Brain microvascular endothelial cell (primary cell): ENCODE results near the gene KRT7.

Experiments used
- DNase-seq: peaks from one replicate; pipeline ENCODE4 v3.0.0-alpha.2; 2020
- H3K27ac ChIP-seq: fragments of 250-450 bp; sonication (Bioruptor Pico); 2 replicates; pipeline ENCODE4 v1.5.1; 2020; ENCODE audit warnings: mild to moderate bottlenecking, moderate library complexity
- H3K27me3 ChIP-seq: fragments of 250-450 bp; sonication (Bioruptor Pico); replicated peaks from 2 replicates; pipeline ENCODE4 v1.5.1; 2020; ENCODE audit warnings: mild to moderate bottlenecking
- H3K36me3 ChIP-seq: fragments of 250-450 bp; sonication (Bioruptor Pico); replicated peaks from 2 replicates; pipeline ENCODE4 v1.5.1; 2020; ENCODE audit warnings: mild to moderate bottlenecking
- H3K4me3 ChIP-seq: 2 replicates; pipeline ENCODE4 v1.5.1; 2011; ENCODE audit warnings: low read depth, mild to moderate bottlenecking, control low read depth, low read length, moderate library complexity
- CTCF ChIP-seq: IDR thresholded peaks from 2 replicates; pipeline ENCODE4 v1.5.1; 2011; ENCODE audit warnings: low read depth, mild to moderate bottlenecking, moderate library complexity, low read length, control low read depth, inconsistent platforms; ENCODE audit errors: missing control alignments
- in situ Hi-C: cut with HindIII; loops from 2 replicates; pipeline ENCODE4 v1.10.0; 2017; ENCODE audit warnings: low sequenced_read_pairs, low pct_ligation_motif_present

The KRT7 gene

GRCh38 chr12:52209321-52209720 lies 23.7 kb upstream of the KRT7 start:
- DNase-seq: no peak
- no peak overlapping the region for H3K27ac ChIP-seq
- TF ChIP-seq CTCF: no peak
- in situ Hi-C loops: no loop called here
- no peaks in the 10 kb centered on the region for H3K36me3 ChIP-seq
- no peaks in the 10 kb centered on the region for H3K27me3 ChIP-seq
- H3K4me3 ChIP-seq: no peak overlapping the region

- in situ Hi-C loops: no loop called here
- TF ChIP-seq CTCF: no peak
- Histone ChIP-seq H3K4me3 (no peak overlapping the region), H3K27me3 (no peaks in the 10 kb centered on the region), H3K36me3 (no peaks in the 10 kb centered on the region), H3K27ac (no peak overlapping the region)
- no peak for DNase-seq
These were observed 22.7 kb upstream of the KRT7 start for GRCh38 chr12:52210186-52210924.

- Histone ChIP-seq H3K27ac (no peak overlapping the region), H3K27me3 (no peaks in the 10 kb centered on the region), H3K4me3 (no peak overlapping the region), H3K36me3 (no peaks in the 10 kb centered on the region)
- DNase-seq: no peak
- no peak for TF ChIP-seq CTCF
- in situ Hi-C loops: no loop called here
These were observed 22.0 kb upstream of the KRT7 start for GRCh38 chr12:52210925-52211650.

GRCh38 chr12:52211716-52212585 lies 21.1 kb upstream of the KRT7 start:
- TF ChIP-seq CTCF: no peak
- no peak overlapping the region for H3K4me3 ChIP-seq
- no peaks in the 10 kb centered on the region for H3K27me3 ChIP-seq
- H3K27ac ChIP-seq: no peak overlapping the region
- no peak for DNase-seq
- in situ Hi-C loops: no loop called here
- no peaks in the 10 kb centered on the region for H3K36me3 ChIP-seq

GRCh38 chr12:52212701-52213563 lies 20.1 kb upstream of the KRT7 start:
- Histone ChIP-seq H3K27ac (no peak overlapping the region), H3K36me3 (no peaks in the 10 kb centered on the region), H3K4me3 (no peak overlapping the region), H3K27me3 (no peaks in the 10 kb centered on the region)
- no peak for DNase-seq
- in situ Hi-C loops: no loop called here
- no peak for TF ChIP-seq CTCF
